ENCODE data around the gene OST4. TPM values are rescaled to one million over a fixed set of nuclear protein-coding genes. Genes with fewer than 3 reads are reported as not detected.

OST4 gene
- total RNA-seq, 1 donor from 2014 or later, result 84.6 TPM

GRCh38 chr2:27102329-27102728 lies 30.9 kb upstream of the OST4 start:
- Histone ChIP-seq H3K9ac (no peak overlapping the region), H3K4me1 (no peaks in the 10 kb centered on the region), H2AFZ (replicated peaks) (no peak overlapping the region), H3K4me3 (no peak overlapping the region), H3K36me3 (no peaks in the 10 kb centered on the region), H3K27ac (no peak overlapping the region), H3K4me2 (no peak overlapping the region), H3K79me2 (ENCODE audit: low read depth) (no peaks in the 10 kb centered on the region), H3F3A (ENCODE audit: low read depth) (no peaks in the 10 kb centered on the region), H4K20me1 (ENCODE audit: low read depth) (no peaks in the 10 kb centered on the region), H3K9me3 (ENCODE audit: low read depth) (no peaks in the 10 kb centered on the region), H3K27me3 (no peaks in the 10 kb centered on the region)
- no peak for TF ChIP-seq EZH2 (IDR thresholded peaks at IDR 0.05)
- no peak for TF ChIP-seq EZH2phosphoT487 (IDR thresholded peaks at IDR 0.05)
- TF ChIP-seq, protein P1, sequence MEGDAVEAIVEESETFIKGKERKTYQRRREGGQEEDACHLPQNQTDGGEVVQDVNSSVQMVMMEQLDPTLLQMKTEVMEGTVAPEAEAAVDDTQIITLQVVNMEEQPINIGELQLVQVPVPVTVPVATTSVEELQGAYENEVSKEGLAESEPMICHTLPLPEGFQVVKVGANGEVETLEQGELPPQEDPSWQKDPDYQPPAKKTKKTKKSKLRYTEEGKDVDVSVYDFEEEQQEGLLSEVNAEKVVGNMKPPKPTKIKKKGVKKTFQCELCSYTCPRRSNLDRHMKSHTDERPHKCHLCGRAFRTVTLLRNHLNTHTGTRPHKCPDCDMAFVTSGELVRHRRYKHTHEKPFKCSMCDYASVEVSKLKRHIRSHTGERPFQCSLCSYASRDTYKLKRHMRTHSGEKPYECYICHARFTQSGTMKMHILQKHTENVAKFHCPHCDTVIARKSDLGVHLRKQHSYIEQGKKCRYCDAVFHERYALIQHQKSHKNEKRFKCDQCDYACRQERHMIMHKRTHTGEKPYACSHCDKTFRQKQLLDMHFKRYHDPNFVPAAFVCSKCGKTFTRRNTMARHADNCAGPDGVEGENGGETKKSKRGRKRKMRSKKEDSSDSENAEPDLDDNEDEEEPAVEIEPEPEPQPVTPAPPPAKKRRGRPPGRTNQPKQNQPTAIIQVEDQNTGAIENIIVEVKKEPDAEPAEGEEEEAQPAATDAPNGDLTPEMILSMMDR (IDR thresholded peaks at IDR 0.05), result no peak
- H3K4me3 Mint-ChIP-seq, result no peak overlapping the region
- H3K9me3 Mint-ChIP-seq, result no peaks in the 10 kb centered on the region
- H3K27me3 Mint-ChIP-seq (ENCODE audit: insufficient read depth, low read depth), result peaks cover 8% of the 10 kb centered on the region
- no peaks in the 10 kb centered on the region for H3K36me3 Mint-ChIP-seq
- no peak overlapping the region for H3K27ac Mint-ChIP-seq
- H3K4me1 Mint-ChIP-seq, result peaks cover 2% of the 10 kb centered on the region
- no peak for DNase-seq (ENCODE audit: low spot score)

GRCh38 chr2:27100036-27100435 lies 28.6 kb upstream of the OST4 start:
- H3K4me2 ChIP-seq, result no peak overlapping the region
- H3K27me3 ChIP-seq, result no peaks in the 10 kb centered on the region
- Mint-ChIP-seq H3K4me3 (peak overlapping the region; percentile 57), H3K9me3 (no peaks in the 10 kb centered on the region), H3K27me3 (ENCODE audit: insufficient read depth, low read depth) (peaks cover 16% of the 10 kb centered on the region), H3K4me1 (peaks cover 9% of the 10 kb centered on the region), H3K36me3 (no peaks in the 10 kb centered on the region), H3K27ac (no peak overlapping the region)
- H3K79me2 ChIP-seq (ENCODE audit: low read depth), result no peaks in the 10 kb centered on the region
- no peaks in the 10 kb centered on the region for H3F3A ChIP-seq (ENCODE audit: low read depth)
- no peak overlapping the region for H3K9ac ChIP-seq
- DNase-seq (ENCODE audit: low spot score), result no peak
- H3K9me3 ChIP-seq (ENCODE audit: low read depth), result no peaks in the 10 kb centered on the region
- no peak overlapping the region for H3K4me3 ChIP-seq
- no peaks in the 10 kb centered on the region for H3K4me1 ChIP-seq
- TF ChIP-seq, protein P1 (IDR thresholded peaks at IDR 0.05), result no peak
- TF ChIP-seq EZH2phosphoT487 (IDR thresholded peaks at IDR 0.05), result no peak
- TF ChIP-seq EZH2 (IDR thresholded peaks at IDR 0.05), result no peak
- no peaks in the 10 kb centered on the region for H3K36me3 ChIP-seq
- no peaks in the 10 kb centered on the region for H4K20me1 ChIP-seq (ENCODE audit: low read depth)
- H2AFZ ChIP-seq (replicated peaks), result no peak overlapping the region
- no peak overlapping the region for H3K27ac ChIP-seq

GRCh38 chr2:27099334-27099955 lies 28.0 kb upstream of the OST4 start:
- H3K36me3 ChIP-seq, result no peaks in the 10 kb centered on the region
- no peaks in the 10 kb centered on the region for H3K4me1 ChIP-seq
- H3K9me3 ChIP-seq (ENCODE audit: low read depth), result no peaks in the 10 kb centered on the region
- peak overlapping the region; percentile 76 for H3K27ac Mint-ChIP-seq
- no peak overlapping the region for H3K4me3 Mint-ChIP-seq
- TF ChIP-seq, protein P1 (IDR thresholded peaks at IDR 0.05), result no peak
- TF ChIP-seq EZH2 (IDR thresholded peaks at IDR 0.05) (no peak), EZH2phosphoT487 (IDR thresholded peaks at IDR 0.05) (no peak)
- H3K9ac ChIP-seq, result no peak overlapping the region
- peaks cover 9% of the 10 kb centered on the region for H3K4me1 Mint-ChIP-seq
- H3K4me2 ChIP-seq, result no peak overlapping the region
- no peak overlapping the region for H2AFZ ChIP-seq (replicated peaks)
- no peaks in the 10 kb centered on the region for H3F3A ChIP-seq (ENCODE audit: low read depth)
- H3K27me3 Mint-ChIP-seq (ENCODE audit: insufficient read depth, low read depth), result peaks cover 16% of the 10 kb centered on the region
- H3K4me3 ChIP-seq, result no peak overlapping the region
- no peaks in the 10 kb centered on the region for H3K27me3 ChIP-seq
- no peaks in the 10 kb centered on the region for H4K20me1 ChIP-seq (ENCODE audit: low read depth)
- no peak overlapping the region for H3K27ac ChIP-seq
- no peaks in the 10 kb centered on the region for H3K79me2 ChIP-seq (ENCODE audit: low read depth)
- no peak for DNase-seq (ENCODE audit: low spot score)
- H3K36me3 Mint-ChIP-seq, result no peaks in the 10 kb centered on the region
- H3K9me3 Mint-ChIP-seq, result no peaks in the 10 kb centered on the region
